ENCODE measurements around the gene PRSS12.

- TF ChIP-seq EZH2phosphoT487 (IDR thresholded peaks at IDR 0.05; ENCODE audit: borderline replicate concordance, low read depth) (no peak), CTCF (IDR thresholded peaks at IDR 0.05) (no peak), USF2 (IDR thresholded peaks at IDR 0.05; ENCODE audit: borderline replicate concordance, low read depth, low read length) (no peak), POLR2AphosphoS5 (IDR thresholded peaks at IDR 0.05; ENCODE audit: low read depth, low read length) (no peak), GABPA (IDR thresholded peaks at IDR 0.05; ENCODE audit: low read depth) (no peak), TAF1 (IDR thresholded peaks at IDR 0.05; ENCODE audit: borderline replicate concordance, low read depth, low read length) (no peak), NRF1 (IDR thresholded peaks at IDR 0.05; ENCODE audit: low read depth, low read length) (no peak)
Measured at GRCh38 chr4:118307643-118308042, 45.2 kb downstream of the PRSS12 start.
